ENCODE measurements around the gene P3H3.

- TF ChIP-seq YY1 (IDR thresholded peaks at IDR 0.05; ENCODE audit: low read depth) (no peak), FOXM1 (IDR thresholded peaks at IDR 0.05; ENCODE audit: borderline replicate concordance, low read depth) (no peak), TEAD4 (IDR thresholded peaks at IDR 0.05) (no peak), USF1 (IDR thresholded peaks at IDR 0.05) (no peak), REST (IDR thresholded peaks at IDR 0.05; ENCODE audit: low read depth) (no peak), MAX (IDR thresholded peaks at IDR 0.05) (no peak), CEBPB (IDR thresholded peaks at IDR 0.05) (no peak), RAD21 (IDR thresholded peaks at IDR 0.05; ENCODE audit: low read depth) (no peak), CREB1 (IDR thresholded peaks at IDR 0.05; ENCODE audit: low read depth) (no peak), TAF1 (IDR thresholded peaks at IDR 0.05; ENCODE audit: low read depth) (no peak), EP300 (IDR thresholded peaks at IDR 0.05; ENCODE audit: borderline replicate concordance) (no peak)
These were observed 55.5 kb downstream of the P3H3 start for GRCh38 chr12:6883683-6884082.
